Measurements from ENCODE around the gene VSIG1. TPM values are rescaled to one million over a fixed set of nuclear protein-coding genes. Genes with fewer than 3 reads are reported as not detected.

Gene VSIG1
- total RNA-seq, 1 experiment from 2014 or later: 1.5 TPM

DNA sequence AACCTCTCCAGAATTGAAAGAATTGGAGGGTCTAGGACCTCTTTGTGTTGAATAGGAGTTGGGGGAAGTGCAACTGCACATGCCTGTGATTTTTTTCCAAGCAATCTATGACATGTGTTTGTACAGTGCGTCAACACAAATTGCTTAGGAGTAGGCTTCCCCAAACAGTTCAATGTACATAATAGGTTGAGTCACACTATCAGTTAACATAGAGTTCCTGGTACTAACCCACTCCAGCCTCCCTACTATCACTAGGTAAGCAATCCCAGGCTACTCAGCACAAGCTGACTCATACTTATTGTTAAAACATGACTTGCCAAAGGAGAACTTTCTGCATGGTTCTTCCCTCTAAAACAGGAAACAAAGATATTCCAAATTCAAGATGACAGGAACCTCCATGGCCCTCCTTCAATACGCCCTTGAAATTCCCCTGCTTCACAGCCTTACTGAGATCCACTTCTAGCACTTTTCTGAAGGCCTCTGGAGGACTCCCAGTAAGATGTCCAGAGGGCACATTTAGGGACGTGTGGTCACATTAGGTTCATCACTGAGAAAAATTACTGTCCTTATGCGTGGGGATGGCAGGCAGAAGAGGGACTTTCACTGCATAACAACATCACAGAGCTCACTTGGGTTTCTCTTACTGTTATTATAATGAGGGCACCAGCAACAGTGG is 8.4 kb upstream of the VSIG1 start:
- no peak for DNase-seq
- no peak overlapping the region for H4K91ac ChIP-seq (ENCODE audit: insufficient read length, low read depth, low read length)
- H3K18ac ChIP-seq (ENCODE audit: insufficient read length, low read depth, low read length): no peak overlapping the region
- no peaks in the 10 kb centered on the region for H4K20me1 ChIP-seq (ENCODE audit: control insufficient read depth, insufficient read depth, insufficient read length)
- no peak overlapping the region for H2BK5ac ChIP-seq (ENCODE audit: insufficient read length, low read length)
- H3K56ac ChIP-seq (ENCODE audit: insufficient read length, low read depth, low read length): no peak overlapping the region
- no peaks in the 10 kb centered on the region for H3K23me2 ChIP-seq (ENCODE audit: insufficient read length, low read depth, low read length, poor library complexity, severe bottlenecking)
- no peak overlapping the region for H3T11ph ChIP-seq (ENCODE audit: low read length)
- TF ChIP-seq, protein P1, sequence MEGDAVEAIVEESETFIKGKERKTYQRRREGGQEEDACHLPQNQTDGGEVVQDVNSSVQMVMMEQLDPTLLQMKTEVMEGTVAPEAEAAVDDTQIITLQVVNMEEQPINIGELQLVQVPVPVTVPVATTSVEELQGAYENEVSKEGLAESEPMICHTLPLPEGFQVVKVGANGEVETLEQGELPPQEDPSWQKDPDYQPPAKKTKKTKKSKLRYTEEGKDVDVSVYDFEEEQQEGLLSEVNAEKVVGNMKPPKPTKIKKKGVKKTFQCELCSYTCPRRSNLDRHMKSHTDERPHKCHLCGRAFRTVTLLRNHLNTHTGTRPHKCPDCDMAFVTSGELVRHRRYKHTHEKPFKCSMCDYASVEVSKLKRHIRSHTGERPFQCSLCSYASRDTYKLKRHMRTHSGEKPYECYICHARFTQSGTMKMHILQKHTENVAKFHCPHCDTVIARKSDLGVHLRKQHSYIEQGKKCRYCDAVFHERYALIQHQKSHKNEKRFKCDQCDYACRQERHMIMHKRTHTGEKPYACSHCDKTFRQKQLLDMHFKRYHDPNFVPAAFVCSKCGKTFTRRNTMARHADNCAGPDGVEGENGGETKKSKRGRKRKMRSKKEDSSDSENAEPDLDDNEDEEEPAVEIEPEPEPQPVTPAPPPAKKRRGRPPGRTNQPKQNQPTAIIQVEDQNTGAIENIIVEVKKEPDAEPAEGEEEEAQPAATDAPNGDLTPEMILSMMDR (conservative IDR thresholded peaks at IDR 0.05): no peak
- no peak overlapping the region for H3K27ac ChIP-seq (ENCODE audit: insufficient read length, low read depth, low read length)
- Mint-ChIP-seq H3K27ac (no peak overlapping the region), H3K36me3 (ENCODE audit: insufficient read depth in 1 of 3, low read depth in 3 of 3) (no peaks in the 10 kb centered on the region), H3K4me3 (no peak overlapping the region), H3K4me1 (peaks cover 5 to 6% of the 10 kb centered on the region in 2 experiments), H3K9me3 (peaks cover 0 to 9% of the 10 kb centered on the region in 2 experiments; a peak in 2 of 5 replicates), H3K27me3 (ENCODE audit: low read depth) (no peaks in the 10 kb centered on the region; the same call in 1 of the 2 replicates)
- H3K4ac ChIP-seq (ENCODE audit: low read depth, low read length): no peak overlapping the region
- no CpG with 5 or more reads among the region's 4 CpGs for WGBS (ENCODE audit: extremely low coverage, insufficient read length, low lambda C conversion rate)
- H2BK20ac ChIP-seq (ENCODE audit: low read depth, low read length, poor library complexity, severe bottlenecking): no peak overlapping the region
- H3K27me3 ChIP-seq (ENCODE audit: insufficient read depth, low read length): no peaks in the 10 kb centered on the region
- H2AFZ ChIP-seq (ENCODE audit: low read length): no peak overlapping the region
- H3K79me2 ChIP-seq (ENCODE audit: insufficient read depth, low read length): no peaks in the 10 kb centered on the region
- no peak overlapping the region for H2AK5ac ChIP-seq (ENCODE audit: insufficient read length, low read length)
- H3K14ac ChIP-seq (ENCODE audit: insufficient read depth, low read length): no peak overlapping the region
- no peaks in the 10 kb centered on the region for H3K9me3 ChIP-seq (ENCODE audit: control insufficient read depth, low read depth, low read length)
- no peak overlapping the region for H3K9ac ChIP-seq (ENCODE audit: extremely low read depth, insufficient read length, low read length)
- H2BK12ac ChIP-seq (ENCODE audit: insufficient read length, low read depth, low read length): no peak overlapping the region
- peaks cover 4% of the 10 kb centered on the region; the same call in 1 of the 2 replicates for H3K4me1 ChIP-seq (ENCODE audit: insufficient read depth, low read length)
- no peaks in the 10 kb centered on the region for H3K79me1 ChIP-seq (ENCODE audit: insufficient read depth, low read depth, low read length, poor library complexity, severe bottlenecking)
- no peak overlapping the region for H3K4me2 ChIP-seq (ENCODE audit: insufficient read depth, insufficient read length, low read length)
- H3K23ac ChIP-seq (ENCODE audit: insufficient read length, low read depth, low read length): no peak overlapping the region
- no peak overlapping the region for H2BK120ac ChIP-seq (ENCODE audit: low read depth, low read length, poor library complexity, severe bottlenecking)
- no peak overlapping the region for H4K5ac ChIP-seq (ENCODE audit: insufficient read length, low read depth, low read length)
- no peak overlapping the region for H4K8ac ChIP-seq (replicated peaks; ENCODE audit: insufficient read length, low read depth, low read length)
- H2BK15ac ChIP-seq (ENCODE audit: low read depth, low read length): no peak overlapping the region
